Measurements from ENCODE around the gene JMJD6. TPM values are rescaled to one million over a fixed set of nuclear protein-coding genes. Genes with fewer than 3 reads are reported as not detected.

JMJD6 gene
- total and polyA plus RNA-seq, 2 of the 8 experiments (the other 6 are each of a cell fraction or from before 2014, with no cell fraction given) = 8.6 to 18.6 TPM

DNA sequence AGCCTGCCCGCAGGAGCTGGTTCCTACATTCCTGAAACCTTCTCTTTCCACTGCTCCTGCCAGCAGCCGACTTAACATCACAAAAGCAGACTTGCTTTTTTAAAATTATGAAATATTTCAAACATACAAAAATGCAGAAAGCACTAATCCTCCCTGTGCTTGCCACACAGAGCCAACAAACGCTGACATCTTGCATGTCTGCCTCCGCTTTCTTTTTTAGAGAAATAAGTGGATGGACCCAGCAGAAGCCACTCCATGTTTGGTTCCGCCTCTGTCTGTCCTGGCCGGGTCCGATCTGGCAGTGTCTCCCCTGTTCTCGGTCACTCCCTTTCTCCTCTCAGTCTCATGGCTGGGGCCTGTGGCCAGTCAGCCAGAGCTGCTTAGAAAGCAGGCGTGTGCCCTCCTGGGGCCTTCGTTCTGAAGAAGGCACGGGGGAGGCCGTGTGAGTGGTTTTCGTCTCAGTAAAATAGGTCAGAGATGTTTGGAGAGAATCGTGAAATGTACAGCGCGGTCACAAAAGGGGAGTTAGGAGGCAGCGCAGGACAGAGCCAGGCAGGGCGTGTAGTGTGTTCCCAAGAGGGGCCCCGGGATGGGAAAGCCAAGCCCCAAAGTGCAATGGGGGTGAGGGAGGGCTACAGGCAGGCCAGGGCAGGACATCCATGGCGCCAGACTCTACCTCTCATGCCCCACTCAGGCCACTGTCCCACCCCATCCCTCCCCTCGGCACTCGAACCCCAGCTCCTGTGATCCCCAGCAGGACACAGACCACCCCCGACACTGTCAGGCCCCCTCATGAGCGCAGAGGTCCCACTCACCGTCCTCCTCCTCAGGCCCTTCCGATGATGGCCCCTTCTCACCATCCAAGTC is 38.9 kb downstream of the JMJD6 start (continued):
- TF ChIP-seq, protein P1, sequence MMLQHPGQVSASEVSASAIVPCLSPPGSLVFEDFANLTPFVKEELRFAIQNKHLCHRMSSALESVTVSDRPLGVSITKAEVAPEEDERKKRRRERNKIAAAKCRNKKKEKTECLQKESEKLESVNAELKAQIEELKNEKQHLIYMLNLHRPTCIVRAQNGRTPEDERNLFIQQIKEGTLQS (IDR thresholded peaks at IDR 0.05; ENCODE audit: insufficient read depth, low read depth, low read length) = no peak
- no peak for TF ChIP-seq SP2 (IDR thresholded peaks at IDR 0.05; ENCODE audit: low read length)
- TF ChIP-seq SIX5 (IDR thresholded peaks at IDR 0.05; ENCODE audit: low read depth, low read length) = no peak
- TF ChIP-seq POLR2A (IDR thresholded peaks at IDR 0.05; ENCODE audit: control extremely low read depth in 1 of 2, low read depth in 2 of 2, low read length in 2 of 2) = no peak

All from H1 (cell line).